Peyer's patch (tissue), 4 donors: ENCODE data around the gene RFPL4AL1. TPM values are rescaled to one million over a fixed set of nuclear protein-coding genes. Genes with fewer than 3 reads are reported as not detected.

Source experiments
- DNase-seq, 3 donors: peaks; one replicate each; pipeline ENCODE4 v3.0.0-alpha.2; 2017 to 2019
- H3K27ac ChIP-seq, 4 donors: fragments of 200-600 bp; sonication (generic); one replicate each; pipeline ENCODE4 v1.5.1; 2016 to 2019
- H3K27me3 ChIP-seq, 2 donors: fragments of 200-600 bp; sonication (generic); one replicate each; pipeline ENCODE4 v1.5.1; 2019
- H3K36me3 ChIP-seq, 3 donors: fragments of 200-600 bp; sonication (generic); one replicate each; pipeline ENCODE4 v1.5.1; 2016 to 2019
- H3K4me1 ChIP-seq, 4 donors: fragments of 200-600 bp; sonication (generic); one replicate each; pipeline ENCODE4 v1.5.1; 2016 to 2019
- H3K4me3 ChIP-seq, 4 donors: fragments of 200-600 bp; sonication (generic); 1 replicate in 3 of 4; 2 replicates in 1 of 4; pipeline ENCODE4 v1.5.1; 2016 to 2019; ENCODE audit warnings: mild to moderate bottlenecking in 1 of 4
- H3K9me3 ChIP-seq, 4 donors: fragments of 200-600 bp; sonication (generic); one replicate each; pipeline ENCODE4 v1.5.1; 2016 to 2019; ENCODE audit warnings: mild to moderate bottlenecking in 1 of 4
- POLR2A ChIP-seq, 2 donors: fragments of 450-650 bp; IDR thresholded peaks; one replicate each; pipeline ENCODE4 v1.5.1; 2017; ENCODE audit warnings: antibody characterized with exemption in 2 of 2, mild to moderate bottlenecking in 2 of 2, moderate library complexity in 2 of 2
- total RNA-seq, 4 donors: library from RNA; depleted of rRNA; stranded (reverse); fragments of >200 nt; gene quantifications; one replicate each; pipeline ENCODE4 v1.1.0, GENCODE V29; 2016
- TF ChIP-seq, protein P1 (sequence below), 6 experiments: fragments of 450-650 bp in 4 of 6; fragments of 200-600 bp in 2 of 6; sonication (generic) in 1 of 6; IDR thresholded peaks; one replicate each; pipeline ENCODE4 v1.5.1; 2017 to 2019; ENCODE audit warnings: antibody characterized with exemption in 6 of 6, mild to moderate bottlenecking in 3 of 6, moderate library complexity in 1 of 6

The RFPL4AL1 gene
- total RNA-seq, 4 donors from 2014 or later, result not detected

- H3K27ac ChIP-seq, result no peak overlapping the region
- no peaks in the 10 kb centered on the region for H3K9me3 ChIP-seq
- DNase-seq, result no peak
- no peaks in the 10 kb centered on the region for H3K4me1 ChIP-seq
- no peaks in the 10 kb centered on the region for H3K27me3 ChIP-seq
- H3K36me3 ChIP-seq, result no peaks in the 10 kb centered on the region
- no peak overlapping the region for H3K4me3 ChIP-seq
- TF ChIP-seq, protein P1, sequence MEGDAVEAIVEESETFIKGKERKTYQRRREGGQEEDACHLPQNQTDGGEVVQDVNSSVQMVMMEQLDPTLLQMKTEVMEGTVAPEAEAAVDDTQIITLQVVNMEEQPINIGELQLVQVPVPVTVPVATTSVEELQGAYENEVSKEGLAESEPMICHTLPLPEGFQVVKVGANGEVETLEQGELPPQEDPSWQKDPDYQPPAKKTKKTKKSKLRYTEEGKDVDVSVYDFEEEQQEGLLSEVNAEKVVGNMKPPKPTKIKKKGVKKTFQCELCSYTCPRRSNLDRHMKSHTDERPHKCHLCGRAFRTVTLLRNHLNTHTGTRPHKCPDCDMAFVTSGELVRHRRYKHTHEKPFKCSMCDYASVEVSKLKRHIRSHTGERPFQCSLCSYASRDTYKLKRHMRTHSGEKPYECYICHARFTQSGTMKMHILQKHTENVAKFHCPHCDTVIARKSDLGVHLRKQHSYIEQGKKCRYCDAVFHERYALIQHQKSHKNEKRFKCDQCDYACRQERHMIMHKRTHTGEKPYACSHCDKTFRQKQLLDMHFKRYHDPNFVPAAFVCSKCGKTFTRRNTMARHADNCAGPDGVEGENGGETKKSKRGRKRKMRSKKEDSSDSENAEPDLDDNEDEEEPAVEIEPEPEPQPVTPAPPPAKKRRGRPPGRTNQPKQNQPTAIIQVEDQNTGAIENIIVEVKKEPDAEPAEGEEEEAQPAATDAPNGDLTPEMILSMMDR (IDR thresholded peaks at IDR 0.05), result no peak
- TF ChIP-seq POLR2A (IDR thresholded peaks at IDR 0.05), result no peak
Observed at GRCh38 chr19:55781112-55781511, 12.2 kb downstream of the RFPL4AL1 start.

DNA sequence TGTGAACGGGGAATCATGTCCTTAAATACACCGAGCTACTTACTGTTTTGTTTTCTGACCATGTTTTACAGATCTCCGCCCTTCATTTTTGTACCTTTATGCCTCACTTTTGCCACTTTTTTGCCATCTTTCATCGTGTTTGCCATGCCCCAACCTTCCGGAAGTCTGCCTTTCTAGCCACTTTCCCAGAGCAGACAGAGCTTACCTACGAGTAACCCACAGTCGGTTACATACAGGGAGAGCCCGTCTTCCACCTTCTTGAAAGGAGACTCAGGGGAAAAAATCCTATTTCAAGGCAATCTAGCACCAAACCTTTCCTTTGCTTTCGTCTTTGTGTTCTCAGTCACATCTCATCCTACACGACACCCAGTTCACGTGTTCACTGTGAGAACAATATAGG lies 26.1 kb downstream of the RFPL4AL1 start:
- no peak for DNase-seq
- no peak overlapping the region for H3K27ac ChIP-seq
- H3K4me1 ChIP-seq, result no peaks in the 10 kb centered on the region
- no peaks in the 10 kb centered on the region for H3K36me3 ChIP-seq
- H3K9me3 ChIP-seq, result no peaks in the 10 kb centered on the region
- H3K27me3 ChIP-seq, result no peaks in the 10 kb centered on the region
- no peak overlapping the region for H3K4me3 ChIP-seq
- TF ChIP-seq, protein P1 (IDR thresholded peaks at IDR 0.05), result no peak
- TF ChIP-seq POLR2A (IDR thresholded peaks at IDR 0.05), result no peak

DNA sequence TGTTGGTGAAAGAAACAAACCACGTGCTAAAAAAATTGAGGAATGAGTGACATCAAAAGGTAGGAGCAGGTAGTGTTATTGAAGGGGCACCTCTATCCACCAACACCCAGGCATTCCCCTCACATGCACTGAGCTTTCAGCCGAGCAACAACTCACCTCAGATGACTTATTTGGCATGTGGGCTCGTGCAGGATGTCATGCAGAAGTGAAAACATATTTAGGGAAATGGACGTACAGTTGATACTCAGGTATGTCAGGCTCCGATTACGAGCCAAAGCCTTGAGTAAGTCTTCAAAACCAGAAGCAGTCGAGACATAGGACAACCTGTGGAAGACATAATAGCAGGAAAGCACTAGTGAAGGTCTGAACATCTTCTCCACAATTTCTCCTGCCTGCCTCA lies 32.5 kb downstream of the RFPL4AL1 start:
- Histone ChIP-seq H3K27me3 (no peaks in the 10 kb centered on the region), H3K4me1 (no peaks in the 10 kb centered on the region), H3K27ac (no peak overlapping the region), H3K4me3 (no peak overlapping the region), H3K9me3 (no peaks in the 10 kb centered on the region), H3K36me3 (no peaks in the 10 kb centered on the region)
- no peak for TF ChIP-seq POLR2A (IDR thresholded peaks at IDR 0.05)
- TF ChIP-seq, protein P1 (IDR thresholded peaks at IDR 0.05), result no peak
- no peak for DNase-seq

GRCh38 chr19:55802281-55802680 lies 33.4 kb downstream of the RFPL4AL1 start:
- no peaks in the 10 kb centered on the region for H3K36me3 ChIP-seq
- H3K27me3 ChIP-seq, result no peaks in the 10 kb centered on the region
- no peaks in the 10 kb centered on the region for H3K9me3 ChIP-seq
- DNase-seq, result no peak
- no peaks in the 10 kb centered on the region for H3K4me1 ChIP-seq
- no peak overlapping the region for H3K27ac ChIP-seq
- TF ChIP-seq, protein P1 (IDR thresholded peaks at IDR 0.05), result no peak
- no peak for TF ChIP-seq POLR2A (IDR thresholded peaks at IDR 0.05)
- H3K4me3 ChIP-seq, result no peak overlapping the region

DNA sequence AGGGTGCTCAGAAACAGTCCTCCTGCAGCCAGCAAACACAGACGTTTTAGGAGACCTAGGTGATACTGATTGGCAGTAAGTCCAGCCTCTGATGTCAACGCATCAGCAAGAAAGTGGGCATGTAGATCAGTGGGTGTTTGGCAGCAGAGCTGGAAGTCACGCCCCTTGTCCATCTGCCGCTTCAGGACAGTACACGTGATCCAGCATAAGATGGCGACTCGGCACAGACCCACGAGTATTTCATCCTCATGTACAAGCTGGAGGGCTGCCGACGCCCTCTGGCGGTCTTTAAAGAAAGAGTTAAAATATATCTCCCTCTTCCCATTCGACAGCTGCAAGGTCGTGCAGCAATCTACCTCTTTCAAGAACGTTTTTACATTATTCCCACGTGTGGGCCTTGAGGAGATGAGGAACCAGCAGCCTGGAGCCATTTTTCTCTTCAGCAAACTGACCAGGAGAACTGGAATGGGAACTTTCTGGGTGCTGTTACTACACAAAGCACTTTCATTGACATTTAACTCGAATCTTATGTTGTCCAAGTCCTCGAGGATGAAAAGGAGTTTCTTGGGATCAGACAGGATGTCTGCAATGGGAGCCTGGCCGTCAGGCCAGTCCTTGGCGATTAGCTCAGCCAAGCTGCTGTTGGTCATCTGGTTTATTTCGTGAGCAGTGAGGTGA lies 40.6 kb downstream of the RFPL4AL1 start:
- Histone ChIP-seq H3K36me3 (no peaks in the 10 kb centered on the region), H3K27me3 (no peaks in the 10 kb centered on the region), H3K27ac (no peak overlapping the region), H3K4me3 (no peak overlapping the region), H3K9me3 (no peaks in the 10 kb centered on the region), H3K4me1 (no peaks in the 10 kb centered on the region)
- no peak for TF ChIP-seq POLR2A (IDR thresholded peaks at IDR 0.05)
- TF ChIP-seq, protein P1 (IDR thresholded peaks at IDR 0.05), result peak in 4 of 6 experiments; percentile 49 to 64 (median 62)
- DNase-seq, result peak; percentile 63 to 83 (median 65)
